NT2/D1 (cell line): ENCODE measurements around the gene TRAIP.

Experiments
- YY1 ChIP-seq: IDR thresholded peaks from 2 replicates; pipeline ENCODE4 v1.6.1; 2011; ENCODE audit not compliant: insufficient read length, insufficient read depth
- ZNF274 ChIP-seq: IDR thresholded peaks from 2 replicates; pipeline ENCODE4 v1.6.1; 2011; ENCODE audit warnings: mild to moderate bottlenecking, low read depth, low read length

DNA sequence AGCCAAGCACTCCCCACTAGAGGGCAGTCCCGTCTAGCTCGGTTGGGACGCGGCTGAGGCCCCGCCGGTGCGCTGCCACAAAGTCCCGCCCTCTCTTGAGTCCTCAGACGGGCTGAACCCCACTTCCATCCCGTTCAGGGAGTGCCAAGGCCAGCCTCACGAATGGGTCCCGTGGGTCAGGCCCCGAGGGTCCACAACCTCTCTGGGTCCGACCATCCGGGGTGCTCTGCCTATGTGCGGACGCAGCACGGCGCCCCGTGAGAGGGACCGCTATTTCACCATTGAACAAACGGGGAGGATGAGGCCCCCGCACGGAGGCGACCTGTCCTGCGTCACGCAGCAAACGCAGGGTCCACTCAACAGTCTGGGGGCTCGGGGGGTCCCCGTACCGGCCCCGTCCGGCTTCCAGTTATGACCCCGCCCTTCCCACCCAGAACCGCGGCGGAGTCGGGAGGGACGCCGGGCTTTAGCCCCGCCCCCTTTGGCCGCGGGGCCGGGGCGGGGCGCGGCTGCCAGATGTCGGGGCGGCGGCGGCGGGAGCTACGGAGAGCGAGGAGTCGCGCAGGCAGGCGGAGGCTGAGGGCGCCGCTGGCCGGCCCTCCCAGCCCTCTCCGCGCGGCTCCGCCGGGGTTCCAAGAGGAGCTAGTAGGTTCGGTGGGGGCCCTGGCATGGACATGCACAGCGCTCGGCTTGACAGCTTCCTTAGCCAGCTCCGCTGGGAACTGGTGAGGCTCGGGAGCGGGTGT lies 53.5 kb downstream of the TRAIP start, which contains the start of gene INKA1:
- no peak for TF ChIP-seq YY1
- TF ChIP-seq ZNF274 = no peak
